GM12892 (cell line): ENCODE measurements around the gene TMEM234.
A peak's percentile ranks its signal among the peaks of the same experiment; 100 is the strongest.

Experiments
- DNase-seq: peaks from one replicate; pipeline ENCODE4 v3.0.0; 2011; ENCODE audit not compliant: insufficient read length
- FAIRE-seq: peaks from 2 replicates; lab custom pipeline; 2011; peaks lifted over from hg19 to GRCh38; lab: Jason Lieb, UNC
- POLR2A ChIP-seq: IDR thresholded peaks from 2 replicates; pipeline ENCODE4 v1.6.1; 2011; ENCODE audit warnings: low read depth, low read length, control low read depth
- POLR2AphosphoS5 ChIP-seq: IDR thresholded peaks from 2 replicates; pipeline ENCODE4 v1.6.1; 2011; ENCODE audit warnings: low read depth, low read length, control low read depth
- TAF1 ChIP-seq: IDR thresholded peaks from 2 replicates; pipeline ENCODE4 v1.6.1; 2011; ENCODE audit warnings: low read depth, mild to moderate bottlenecking, control low read depth, low read length, borderline replicate concordance

The TMEM234 gene

GRCh38 chr1:32195972-32196823, 26.0 kb downstream of the TMEM234 start:
- DNase-seq (no peak), FAIRE-seq (no peak)
- TF ChIP-seq TAF1 (no peak), POLR2AphosphoS5 (peak; percentile 27; the same call in 1 of the 2 replicates)

GRCh38 chr1:32195531-32195930, 26.6 kb downstream of the TMEM234 start:
- FAIRE-seq = no peak
- no peak for DNase-seq
- no peak for TF ChIP-seq TAF1
- TF ChIP-seq POLR2AphosphoS5 = peak; percentile 36; the same call in 1 of the 2 replicates

- DNase-seq = no peak
- no peak for TF ChIP-seq POLR2AphosphoS5
- TF ChIP-seq TAF1 = no peak
- TF ChIP-seq POLR2A = no peak
- FAIRE-seq = no peak
These were observed 27.2 kb downstream of the TMEM234 start for GRCh38 chr1:32194984-32195383.

DNA sequence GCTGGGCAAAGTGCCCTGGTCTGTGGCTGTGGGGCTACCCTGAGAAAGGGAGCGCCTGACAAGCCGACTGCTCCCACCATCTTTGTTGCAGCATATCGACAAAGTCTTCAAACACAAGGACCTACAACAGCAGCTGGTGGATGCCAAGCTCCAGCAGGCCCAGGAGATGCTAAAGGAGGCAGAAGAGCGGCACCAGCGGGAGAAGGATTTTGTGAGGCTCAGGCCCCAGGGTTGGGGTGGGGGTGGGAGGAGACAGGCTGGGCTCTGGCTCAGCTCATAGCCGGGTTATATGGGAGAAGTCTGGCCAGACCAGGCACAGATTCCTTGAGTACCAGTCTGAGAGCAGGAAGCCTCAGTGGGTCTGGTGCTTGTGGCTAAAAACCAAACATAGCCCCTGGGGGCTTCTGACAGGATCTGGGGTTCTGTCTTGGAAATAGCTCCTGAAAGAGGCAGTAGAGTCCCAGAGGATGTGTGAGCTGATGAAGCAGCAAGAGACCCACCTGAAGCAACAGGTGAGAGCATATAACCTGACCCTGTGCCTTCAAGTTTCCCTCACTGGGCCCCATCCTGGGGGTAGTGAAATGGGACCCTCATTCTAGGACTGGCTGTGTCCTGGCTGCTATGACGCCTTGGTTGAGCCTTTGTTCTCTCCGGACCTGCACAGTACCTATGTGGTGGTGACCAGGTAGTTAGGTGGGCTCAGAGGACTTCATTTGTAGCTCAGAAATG, 29.8 kb downstream of the TMEM234 start:
- FAIRE-seq = no peak
- no peak for DNase-seq
- no peak for TF ChIP-seq POLR2AphosphoS5
- no peak; the same call in 1 of the 2 replicates for TF ChIP-seq POLR2A
- TF ChIP-seq TAF1 = no peak

DNA sequence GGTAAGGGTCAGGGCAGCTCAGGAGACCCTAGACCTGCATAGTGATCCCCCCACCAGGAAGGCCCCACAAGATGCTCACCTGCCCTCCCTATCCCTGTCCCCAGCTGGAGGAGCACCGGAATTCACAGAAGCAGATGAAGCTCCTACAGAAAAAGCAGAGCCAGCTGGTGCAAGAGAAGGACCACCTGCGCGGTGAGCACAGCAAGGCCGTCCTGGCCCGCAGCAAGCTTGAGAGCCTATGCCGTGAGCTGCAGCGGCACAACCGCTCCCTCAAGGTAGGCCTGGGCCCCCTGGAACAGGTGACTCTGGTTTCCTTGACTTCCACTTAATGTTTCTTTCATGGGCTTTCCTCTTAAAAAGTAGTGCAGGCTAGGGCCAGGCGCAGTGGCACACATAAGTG, 34.3 kb downstream of the TMEM234 start:
- DNase-seq (no peak), FAIRE-seq (no peak)
- TF ChIP-seq POLR2A (no peak), TAF1 (no peak), POLR2AphosphoS5 (no peak)

GRCh38 chr1:32186491-32186890, 35.7 kb downstream of the TMEM234 start:
- no peak for TF ChIP-seq POLR2AphosphoS5
- TF ChIP-seq TAF1 = no peak
- no peak for TF ChIP-seq POLR2A
- FAIRE-seq (no peak), DNase-seq (no peak)

DNA sequence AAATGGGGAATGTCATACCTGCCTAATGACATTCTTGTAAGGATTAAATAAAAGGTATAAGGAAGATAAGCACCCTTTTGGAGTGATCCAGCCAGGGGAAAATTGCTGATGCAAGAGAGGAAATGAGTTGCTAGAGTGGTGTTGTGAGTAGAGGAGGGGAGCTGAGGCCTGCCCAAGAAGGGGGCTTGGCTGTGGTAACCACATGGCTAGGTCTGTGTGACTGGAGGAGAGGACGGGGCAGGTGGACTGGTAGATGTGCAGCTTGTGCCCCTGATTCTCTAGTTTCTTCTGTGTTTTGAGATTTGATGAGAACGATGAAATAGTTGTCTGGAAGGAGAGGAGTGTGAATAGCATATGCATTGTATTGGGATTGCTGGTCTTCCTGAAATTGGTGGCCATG, 36.1 kb downstream of the TMEM234 start:
- no peak for DNase-seq
- FAIRE-seq = no peak
- TF ChIP-seq TAF1 (no peak), POLR2AphosphoS5 (no peak), POLR2A (no peak)

DNA sequence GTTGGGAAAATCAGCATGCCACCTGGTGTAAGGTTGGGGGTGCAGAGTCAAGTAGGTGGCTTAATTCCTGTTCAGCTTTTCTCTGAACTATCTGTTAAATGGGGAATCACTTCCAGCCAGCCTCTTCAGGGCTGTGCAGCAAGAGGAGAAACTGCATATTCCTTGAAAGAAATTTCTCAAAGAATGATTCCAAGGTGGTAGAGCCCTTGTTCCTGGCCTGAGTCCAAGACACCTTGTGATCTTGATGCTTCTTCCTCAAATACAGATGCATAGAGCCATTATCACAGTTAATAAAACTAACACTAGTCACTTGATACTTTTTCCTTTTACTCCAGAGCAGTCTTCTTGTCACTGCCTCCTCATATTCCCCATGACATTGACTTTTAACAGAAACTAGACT, 37.5 kb downstream of the TMEM234 start:
- no peak for FAIRE-seq
- DNase-seq = no peak
- TF ChIP-seq TAF1 (no peak), POLR2A (no peak), POLR2AphosphoS5 (no peak)

- TF ChIP-seq TAF1 = no peak
- no peak for TF ChIP-seq POLR2A
- no peak for TF ChIP-seq POLR2AphosphoS5
- FAIRE-seq (no peak), DNase-seq (no peak)
These were observed 40.1 kb downstream of the TMEM234 start for GRCh38 chr1:32182060-32182459.

DNA sequence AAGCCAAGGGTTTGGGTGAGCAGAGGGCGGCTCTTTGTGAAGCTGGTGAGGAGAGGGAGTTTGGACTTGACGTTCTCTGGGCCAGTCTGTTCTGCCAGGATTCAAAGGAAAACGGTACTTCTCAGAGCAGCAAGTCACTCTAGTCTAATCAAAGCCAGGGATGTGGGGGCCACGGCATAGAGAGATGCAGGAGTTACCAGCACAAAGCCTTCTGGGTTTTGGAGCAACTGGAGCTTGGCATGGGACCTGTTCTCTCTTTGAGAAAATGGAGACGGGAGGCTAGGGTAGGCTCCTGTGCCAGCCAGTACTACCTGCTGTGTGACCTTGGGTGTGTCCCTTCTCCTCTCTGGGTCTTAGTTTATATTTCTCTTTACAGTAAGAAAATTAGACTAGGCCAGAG, 40.6 kb downstream of the TMEM234 start:
- no peak for FAIRE-seq
- TF ChIP-seq POLR2A (no peak), TAF1 (no peak), POLR2AphosphoS5 (no peak)
- DNase-seq = no peak

GRCh38 chr1:32181065-32181464, 41.1 kb downstream of the TMEM234 start:
- no peak for FAIRE-seq
- no peak for DNase-seq

More at GRCh38 chr1:32181065-32181464, 41.1 kb downstream of the TMEM234 start:
- TF ChIP-seq POLR2AphosphoS5 (no peak), POLR2A (no peak), TAF1 (no peak)
